Measurements from ENCODE around the gene CTNNA2. TPM values are rescaled to one million over a fixed set of nuclear protein-coding genes. Genes with fewer than 3 reads are reported as not detected.

Gene CTNNA2
- polyA plus RNA-seq, 1 experiment, result not detected

DNA sequence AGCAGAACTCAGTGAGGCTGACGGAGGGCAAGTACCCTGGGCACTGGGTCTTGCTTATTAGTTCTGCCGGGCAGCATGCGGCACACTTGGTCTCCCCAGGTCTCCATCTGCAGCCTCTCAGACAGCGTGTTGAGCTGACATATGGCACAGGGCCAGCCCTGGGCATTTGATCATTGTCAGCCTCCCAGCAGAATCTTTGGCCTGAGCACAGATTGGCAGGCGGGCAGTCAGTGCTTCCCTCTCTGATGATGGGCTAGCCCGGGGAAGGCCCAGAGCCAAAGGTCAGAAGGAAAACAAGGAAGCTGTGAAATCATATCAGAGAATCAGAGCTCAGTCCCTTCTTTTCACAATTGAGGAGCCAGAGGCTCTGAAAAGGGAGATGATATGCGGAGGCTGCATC, 941.8 kb downstream of the CTNNA2 start:
- no peak for DNase-seq (ENCODE audit: low read depth, low spot score)
- Histone ChIP-seq H3K27me3 (ENCODE audit: control insufficient read depth, insufficient read depth, low read length) (no peaks in the 10 kb centered on the region), H3K9me3 (ENCODE audit: control insufficient read depth, insufficient read depth, low read length) (no peaks in the 10 kb centered on the region), H3K4me3 (ENCODE audit: low read depth, low read length) (no peak overlapping the region), H3K27ac (ENCODE audit: low read depth, low read length) (no peak overlapping the region)
- TF ChIP-seq, protein P1, sequence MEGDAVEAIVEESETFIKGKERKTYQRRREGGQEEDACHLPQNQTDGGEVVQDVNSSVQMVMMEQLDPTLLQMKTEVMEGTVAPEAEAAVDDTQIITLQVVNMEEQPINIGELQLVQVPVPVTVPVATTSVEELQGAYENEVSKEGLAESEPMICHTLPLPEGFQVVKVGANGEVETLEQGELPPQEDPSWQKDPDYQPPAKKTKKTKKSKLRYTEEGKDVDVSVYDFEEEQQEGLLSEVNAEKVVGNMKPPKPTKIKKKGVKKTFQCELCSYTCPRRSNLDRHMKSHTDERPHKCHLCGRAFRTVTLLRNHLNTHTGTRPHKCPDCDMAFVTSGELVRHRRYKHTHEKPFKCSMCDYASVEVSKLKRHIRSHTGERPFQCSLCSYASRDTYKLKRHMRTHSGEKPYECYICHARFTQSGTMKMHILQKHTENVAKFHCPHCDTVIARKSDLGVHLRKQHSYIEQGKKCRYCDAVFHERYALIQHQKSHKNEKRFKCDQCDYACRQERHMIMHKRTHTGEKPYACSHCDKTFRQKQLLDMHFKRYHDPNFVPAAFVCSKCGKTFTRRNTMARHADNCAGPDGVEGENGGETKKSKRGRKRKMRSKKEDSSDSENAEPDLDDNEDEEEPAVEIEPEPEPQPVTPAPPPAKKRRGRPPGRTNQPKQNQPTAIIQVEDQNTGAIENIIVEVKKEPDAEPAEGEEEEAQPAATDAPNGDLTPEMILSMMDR (IDR thresholded peaks at IDR 0.05; ENCODE audit: low read depth, low read length), result no peak
- ChIA-PET CTCF (interaction anchor here (1.0 kb wide), 1 partner anchor 44 kb away, joined by 3 read pairs; no protein-coding TSS in a partner anchor), POLR2A (no interaction called here)

DNA sequence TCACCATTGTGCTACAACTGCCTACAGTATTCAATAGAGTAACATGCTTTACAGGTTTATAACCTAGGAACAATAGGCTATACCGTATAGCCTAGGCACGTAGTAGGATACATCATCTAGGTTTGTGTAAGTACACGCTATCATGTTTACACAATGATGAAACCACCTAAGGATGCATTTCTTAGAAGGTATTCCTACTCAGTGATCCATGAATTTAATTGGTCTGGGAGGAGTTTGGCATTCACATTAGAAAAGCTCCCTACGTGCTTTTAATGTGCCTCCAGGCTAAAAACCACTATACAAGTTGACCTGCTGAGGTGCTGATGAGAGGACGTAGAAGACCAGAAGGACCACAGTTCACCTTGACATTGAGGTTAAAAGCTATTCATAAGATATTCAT, 946.2 kb downstream of the CTNNA2 start:
- no peaks in the 10 kb centered on the region for H3K9me3 ChIP-seq (ENCODE audit: control insufficient read depth, insufficient read depth, low read length)
- H3K27me3 ChIP-seq (ENCODE audit: control insufficient read depth, insufficient read depth, low read length), result no peaks in the 10 kb centered on the region
- ChIA-PET CTCF (no interaction called here), POLR2A (no interaction called here)
- H3K4me3 ChIP-seq (ENCODE audit: low read depth, low read length), result no peak overlapping the region
- TF ChIP-seq, protein P1 (IDR thresholded peaks at IDR 0.05; ENCODE audit: low read depth, low read length), result no peak
- DNase-seq (ENCODE audit: low read depth, low spot score), result no peak
- H3K27ac ChIP-seq (ENCODE audit: low read depth, low read length), result no peak overlapping the region

DNA sequence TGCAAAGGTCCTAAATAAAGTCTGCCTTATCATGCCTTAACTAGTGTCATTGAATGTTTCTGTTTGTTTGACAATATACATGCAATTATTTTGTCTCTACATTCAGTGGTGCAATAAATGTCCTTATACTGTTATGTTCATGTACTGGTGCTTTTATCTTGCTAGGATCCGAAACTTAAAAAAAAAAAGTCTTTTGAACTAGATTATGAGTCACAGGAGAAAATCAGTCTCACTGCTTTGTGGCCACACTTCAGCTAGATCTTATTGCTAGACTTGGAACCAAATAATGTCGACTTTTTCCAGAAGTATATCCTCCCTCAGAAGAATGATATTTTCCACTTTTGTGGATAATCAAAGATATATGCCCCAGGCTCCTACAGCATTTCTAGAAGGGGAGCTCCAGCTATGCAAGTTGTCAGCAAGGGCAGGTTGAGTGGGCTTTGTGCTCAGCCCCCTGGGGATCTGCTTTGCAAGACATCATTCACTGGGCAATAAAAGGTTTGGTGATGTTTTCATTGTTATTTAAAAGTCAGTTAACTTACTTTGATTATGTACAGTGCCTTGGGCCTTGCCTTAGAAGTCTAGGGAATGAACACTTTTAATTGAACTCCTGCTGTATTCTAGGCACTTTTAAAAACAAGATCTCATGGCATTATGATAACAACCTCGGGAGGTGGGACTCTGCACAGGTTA, 948.8 kb downstream of the CTNNA2 start:
- Histone ChIP-seq H3K27me3 (ENCODE audit: control insufficient read depth, insufficient read depth, low read length) (no peaks in the 10 kb centered on the region), H3K4me3 (ENCODE audit: low read depth, low read length) (no peak overlapping the region), H3K9me3 (ENCODE audit: control insufficient read depth, insufficient read depth, low read length) (no peaks in the 10 kb centered on the region), H3K27ac (ENCODE audit: low read depth, low read length) (no peak overlapping the region)
- TF ChIP-seq, protein P1 (IDR thresholded peaks at IDR 0.05; ENCODE audit: low read depth, low read length), result no peak
- ChIA-PET CTCF (interaction anchor here (0.6 to 1.7 kb wide), 2 partner anchors 12 to 136 kb away, joined by 3 to 4 read pairs; no protein-coding TSS in a partner anchor), POLR2A (no interaction called here)
- DNase-seq (ENCODE audit: low read depth, low spot score), result no peak

DNA sequence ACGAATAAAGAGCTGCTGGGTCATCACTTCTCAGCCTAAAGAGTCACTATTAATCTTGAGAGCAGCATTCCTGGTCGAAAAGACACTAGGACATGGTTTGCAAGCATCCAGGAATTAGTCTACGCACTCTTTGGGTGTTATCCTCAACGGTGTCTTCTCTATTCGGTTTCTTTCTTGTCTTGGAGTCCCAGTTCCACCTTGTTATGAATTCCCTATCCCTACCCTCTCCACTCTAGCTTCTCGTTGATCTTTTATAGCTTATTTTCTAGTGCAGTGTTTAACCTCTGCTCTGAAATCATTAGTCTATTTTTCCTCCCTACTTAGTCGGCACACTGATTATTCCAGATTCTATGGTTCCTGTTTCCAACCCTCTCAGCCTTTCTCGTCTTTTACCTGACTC, 949.8 kb downstream of the CTNNA2 start:
- ChIA-PET POLR2A (no interaction called here), CTCF (no interaction called here)
- TF ChIP-seq, protein P1 (IDR thresholded peaks at IDR 0.05; ENCODE audit: low read depth, low read length), result no peak
- Histone ChIP-seq H3K9me3 (ENCODE audit: control insufficient read depth, insufficient read depth, low read length) (no peaks in the 10 kb centered on the region), H3K27me3 (ENCODE audit: control insufficient read depth, insufficient read depth, low read length) (no peaks in the 10 kb centered on the region), H3K27ac (ENCODE audit: low read depth, low read length) (no peak overlapping the region), H3K4me3 (ENCODE audit: low read depth, low read length) (no peak overlapping the region)
- no peak for DNase-seq (ENCODE audit: low read depth, low spot score)

DNA sequence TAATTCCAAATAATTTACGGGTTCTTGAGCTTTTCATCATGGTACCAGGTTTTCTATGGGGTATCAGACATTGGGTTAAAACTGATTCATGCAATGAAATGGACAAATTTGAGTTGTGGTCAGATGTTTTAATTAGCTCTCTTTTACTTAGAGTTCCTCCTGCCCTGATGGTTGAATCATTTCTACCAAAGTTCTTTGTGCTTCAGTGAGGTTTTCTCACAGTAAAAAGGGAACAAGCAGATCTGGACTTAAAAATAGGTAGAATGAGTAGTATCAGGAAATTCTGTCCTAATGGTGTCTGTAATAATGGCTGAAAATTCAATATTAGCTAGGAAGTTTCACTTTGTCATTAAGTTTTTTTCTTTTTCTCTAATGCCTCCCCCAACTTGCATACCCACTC, 951.4 kb downstream of the CTNNA2 start:
- no peaks in the 10 kb centered on the region for H3K9me3 ChIP-seq (ENCODE audit: control insufficient read depth, insufficient read depth, low read length)
- TF ChIP-seq, protein P1 (IDR thresholded peaks at IDR 0.05; ENCODE audit: low read depth, low read length), result no peak
- no peak for DNase-seq (ENCODE audit: low read depth, low spot score)
- H3K27me3 ChIP-seq (ENCODE audit: control insufficient read depth, insufficient read depth, low read length), result no peaks in the 10 kb centered on the region
- POLR2A ChIA-PET, result no interaction called here
- CTCF ChIA-PET, result interaction anchor here (2.2 kb wide), 1 partner anchor 35 kb away, joined by 8 read pairs; no protein-coding TSS in a partner anchor
- H3K27ac ChIP-seq (ENCODE audit: low read depth, low read length), result no peak overlapping the region
- no peak overlapping the region for H3K4me3 ChIP-seq (ENCODE audit: low read depth, low read length)
